Spinal cord (tissue), 10 donors: Measurements from ENCODE around the gene CDC42EP2. TPM values are rescaled to one million over a fixed set of nuclear protein-coding genes. Genes with fewer than 3 reads are reported as not detected.

Source experiments
- DNase-seq, 6 donors: peaks; one replicate each; pipeline versions ENCODE4 v3.0.0 to v3.0.0-alpha.2; 2013 to 2015; ENCODE audit warnings: low spot score in 6 of 6, low read depth in 4 of 6
- H3K27ac ChIP-seq: one replicate; pipeline ENCODE4 v1.5.1; 2013; ENCODE audit warnings: low read depth, low read length, control low read depth
- H3K27me3 ChIP-seq: one replicate; pipeline ENCODE4 v1.6.1; 2013; ENCODE audit warnings: low read length; ENCODE audit not compliant: control insufficient read depth, insufficient read depth
- H3K36me3 ChIP-seq: one replicate; pipeline ENCODE4 v1.6.1; 2013; ENCODE audit warnings: low read length; ENCODE audit not compliant: control insufficient read depth, insufficient read depth
- H3K4me1 ChIP-seq: one replicate; pipeline ENCODE4 v1.6.1; 2013; ENCODE audit warnings: low read length; ENCODE audit not compliant: control insufficient read depth, insufficient read depth
- H3K4me3 ChIP-seq: one replicate; pipeline ENCODE4 v1.5.1; 2013; ENCODE audit warnings: low read depth, low read length, control low read depth
- H3K9me3 ChIP-seq: one replicate; pipeline ENCODE4 v1.6.1; 2013; ENCODE audit warnings: low read length; ENCODE audit not compliant: control insufficient read depth, insufficient read depth
- WGBS: methylation state at CpG from one replicate; pipeline ENCODE4 v1.1.5; 2013; ENCODE audit warnings: missing lambda C conversion rate; ENCODE audit not compliant: insufficient coverage; 5-methylcytosine and 5-hydroxymethylcytosine counted together
- polyA plus RNA-seq, 2 donors: library from polyadenylated mRNA; unstranded; fragments of 120-200 nt; gene quantifications; one replicate each; pipeline ENCODE4 v1.2.1, GENCODE V29; 2013; ENCODE audit not compliant: insufficient read length in 2 of 2
- total RNA-seq, 2 donors: library from RNA; depleted of rRNA in 1 of 2; stranded (reverse); fragments of 120-200 nt in 1 of 2; fragments of >200 nt in 1 of 2; gene quantifications; one replicate each; pipeline versions ENCODE4 v1.2.3 to v1.2.4, GENCODE V29; 2013 to 2014
- donor health status: healthy.

CDC42EP2 gene
- total and polyA plus RNA-seq, 4 donors: 5.7 to 10.0 (median 7.1) TPM

DNA sequence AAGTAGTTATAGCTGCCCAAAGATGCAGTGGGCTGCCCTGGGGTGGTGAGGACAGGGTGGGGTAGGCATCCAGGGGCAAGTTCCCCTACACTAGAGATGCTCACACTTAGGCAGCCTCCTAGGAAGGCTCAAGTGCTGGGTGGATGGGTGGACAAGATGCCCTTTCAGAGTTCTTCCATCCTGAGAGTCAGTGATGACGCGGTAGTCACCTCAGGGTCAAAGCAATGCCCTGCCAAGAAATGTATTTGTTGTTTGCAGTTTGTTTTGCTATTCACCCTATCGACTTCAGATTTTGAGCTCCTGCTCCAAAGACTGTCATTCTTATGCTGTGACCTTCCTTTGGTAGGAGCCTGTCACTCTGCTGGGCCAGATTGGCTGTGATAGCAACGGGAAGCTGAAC lies 34.0 kb upstream of the CDC42EP2 start:
- H3K36me3 ChIP-seq: peaks cover 19% of the 10 kb centered on the region
- no peaks in the 10 kb centered on the region for H3K9me3 ChIP-seq
- 90% methylated on average over 2 of the region's 4 CpGs for WGBS

DNA sequence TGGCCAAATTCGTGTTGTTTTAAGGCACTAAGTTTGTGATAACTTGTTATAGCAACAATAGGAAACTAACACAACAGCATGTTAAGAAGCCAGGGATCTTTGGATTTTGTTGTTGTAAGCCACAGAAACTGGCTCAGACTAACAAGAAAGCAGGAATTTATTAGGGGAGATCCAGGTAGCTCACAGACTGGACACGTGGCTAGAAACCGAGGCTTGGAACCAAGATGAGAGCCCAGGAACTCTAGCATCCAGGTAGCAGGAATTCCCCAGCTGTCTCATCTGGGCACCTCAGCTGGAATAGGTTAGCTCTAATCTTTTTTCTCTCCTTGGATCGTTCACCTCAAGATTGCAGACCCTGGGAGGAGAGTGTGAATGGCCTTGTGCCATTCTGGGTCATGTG lies 28.0 kb upstream of the CDC42EP2 start:
- H3K27ac ChIP-seq: no peak overlapping the region
- no peaks in the 10 kb centered on the region for H3K27me3 ChIP-seq
- no peak overlapping the region for H3K4me3 ChIP-seq
- DNase-seq: no peak
- H3K9me3 ChIP-seq: no peaks in the 10 kb centered on the region
- H3K36me3 ChIP-seq: peaks cover 25% of the 10 kb centered on the region
- H3K4me1 ChIP-seq: peaks cover 5% of the 10 kb centered on the region
- WGBS: 90% methylated on average over 3 of the region's 4 CpGs

More for the DNA sequence above, 34.0 kb upstream of the CDC42EP2 start:
- no peak for DNase-seq
- no peak overlapping the region for H3K4me3 ChIP-seq
- no peak overlapping the region for H3K27ac ChIP-seq
- no peaks in the 10 kb centered on the region for H3K27me3 ChIP-seq
- H3K4me1 ChIP-seq: no peaks in the 10 kb centered on the region

DNA sequence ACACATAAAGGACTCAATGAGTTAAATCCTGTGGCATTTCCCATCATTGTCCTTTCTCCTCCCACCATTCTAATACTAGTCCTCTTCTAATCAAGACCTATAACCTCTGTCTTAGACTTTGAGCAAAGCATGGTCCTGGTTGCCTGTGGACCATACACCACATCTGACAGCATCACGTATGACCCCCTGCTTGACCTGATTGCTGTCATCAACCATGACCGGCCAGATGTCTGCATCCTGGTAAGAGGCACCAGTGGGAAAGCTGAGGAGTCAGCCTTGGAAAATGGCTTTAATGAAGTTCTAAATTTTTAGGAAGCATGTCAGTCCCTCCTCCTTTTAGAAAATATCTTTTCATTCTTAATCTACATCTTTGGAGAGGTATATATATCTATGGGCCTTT lies 27.1 kb upstream of the CDC42EP2 start:
- no peak overlapping the region for H3K27ac ChIP-seq
- H3K9me3 ChIP-seq: no peaks in the 10 kb centered on the region
- no peaks in the 10 kb centered on the region for H3K27me3 ChIP-seq
- peaks cover 10% of the 10 kb centered on the region for H3K4me1 ChIP-seq
- peaks cover 20% of the 10 kb centered on the region for H3K36me3 ChIP-seq
- no peak for DNase-seq
- no CpG with 5 or more reads among the region's 2 CpGs for WGBS
- no peak overlapping the region for H3K4me3 ChIP-seq

DNA sequence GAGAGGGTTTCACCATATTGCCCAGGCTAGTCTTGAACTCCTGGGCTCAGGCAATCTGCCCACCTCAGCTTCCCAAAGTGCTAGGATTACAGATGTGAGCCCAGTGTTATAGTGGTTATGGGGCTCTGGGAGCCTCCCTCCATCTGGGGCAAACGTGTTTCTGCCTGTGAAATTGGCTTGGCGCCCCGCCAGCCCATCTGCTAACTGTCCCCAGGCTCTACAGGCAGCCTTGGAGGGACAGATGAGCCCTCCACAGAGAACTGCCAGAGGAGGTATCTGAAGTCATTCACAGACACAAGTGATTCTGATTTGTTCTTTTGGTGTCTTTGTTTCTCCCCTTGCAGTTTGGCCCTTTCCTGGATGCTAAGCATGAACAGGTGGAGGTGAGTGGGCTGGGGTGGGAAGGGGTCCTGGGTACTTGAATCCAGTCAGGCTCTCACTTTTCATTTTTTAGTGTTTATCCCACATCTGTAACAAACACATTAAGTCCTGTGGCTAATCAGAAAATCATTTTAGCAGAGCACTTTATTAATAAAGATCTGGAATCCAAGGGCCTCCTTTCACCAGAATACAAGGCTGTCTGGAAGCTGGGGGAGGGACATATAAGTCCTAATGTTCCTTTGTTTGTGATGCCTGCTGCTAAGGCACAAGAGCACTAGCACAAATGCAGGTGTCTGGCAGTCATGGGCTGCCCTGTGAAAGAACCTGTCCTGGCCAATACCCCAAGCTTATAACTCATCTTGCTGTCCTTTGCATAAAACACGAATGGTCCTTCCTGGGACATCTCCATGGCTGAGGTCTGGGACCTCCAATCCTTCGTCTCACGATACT lies 25.7 kb upstream of the CDC42EP2 start:
- peaks cover 19% of the 10 kb centered on the region for H3K36me3 ChIP-seq
- peak in 2 of 6 donors; percentile 71 to 90 for DNase-seq
- 74% methylated on average over 6 of the region's 6 CpGs for WGBS
- H3K27me3 ChIP-seq: no peaks in the 10 kb centered on the region
- H3K9me3 ChIP-seq: no peaks in the 10 kb centered on the region
- no peak overlapping the region for H3K4me3 ChIP-seq
- no peak overlapping the region for H3K27ac ChIP-seq
- H3K4me1 ChIP-seq: peaks cover 10% of the 10 kb centered on the region

DNA sequence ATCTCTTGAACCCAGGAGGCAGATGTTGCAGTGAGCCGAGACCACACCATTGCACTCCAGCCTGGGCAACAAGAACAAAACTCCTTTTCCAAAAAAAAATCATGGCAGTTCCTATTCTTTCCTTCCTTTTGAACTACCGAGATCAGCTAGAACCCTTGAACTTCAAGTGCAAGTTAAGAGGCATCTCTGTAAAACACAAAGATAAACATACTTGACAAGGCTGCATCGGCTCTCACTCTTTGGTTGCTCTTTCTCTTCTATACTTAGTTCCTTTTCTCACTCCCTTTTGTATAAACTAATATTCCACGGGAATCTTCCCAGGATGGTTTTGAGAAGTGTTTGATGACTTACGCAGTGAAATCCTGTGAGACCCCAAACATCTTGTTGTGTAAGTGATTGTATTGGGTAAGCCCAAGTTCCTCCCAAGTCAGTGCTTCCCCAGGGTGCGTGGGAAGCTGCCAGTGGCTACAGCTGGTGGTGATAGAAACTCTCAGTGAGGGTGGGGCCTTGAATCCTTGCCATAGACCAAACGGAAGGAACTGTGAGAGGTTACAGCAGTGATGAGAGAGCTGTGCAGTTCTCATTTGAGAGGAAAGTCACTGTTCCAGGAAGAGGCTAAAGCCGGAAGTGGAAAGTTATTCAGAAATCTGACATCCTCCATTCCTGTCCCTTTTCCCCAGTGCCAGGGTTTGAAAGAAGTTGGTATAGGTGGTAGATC lies 24.1 kb upstream of the CDC42EP2 start:
- 60% methylated on average over 4 of the region's 8 CpGs for WGBS
- Histone ChIP-seq H3K27ac (peak overlapping the region; percentile 87), H3K4me1 (peaks cover 10% of the 10 kb centered on the region), H3K36me3 (peaks cover 23% of the 10 kb centered on the region), H3K4me3 (no peak overlapping the region), H3K27me3 (no peaks in the 10 kb centered on the region), H3K9me3 (no peaks in the 10 kb centered on the region)
- peak in 3 of 6 donors; percentile 26 to 88 (median 60) for DNase-seq

DNA sequence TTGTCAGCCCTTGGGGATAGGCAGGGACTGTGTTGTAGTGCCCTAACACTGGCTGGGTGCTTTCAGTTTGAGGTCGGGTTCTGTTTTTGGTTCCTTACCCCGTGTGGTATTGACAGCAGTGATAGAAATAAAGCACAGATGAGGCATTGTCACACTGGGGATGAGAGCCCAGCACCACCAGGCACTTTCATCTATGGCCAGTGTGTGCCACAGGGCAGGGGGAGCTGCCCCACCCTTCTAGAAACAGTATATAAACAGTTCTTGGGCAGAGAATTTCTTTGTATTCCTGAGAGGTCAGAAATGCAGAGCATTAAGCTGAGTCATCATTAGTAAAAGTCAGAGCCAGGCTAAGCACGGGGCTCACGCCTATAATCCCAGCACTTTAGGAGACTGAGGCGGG lies 23.1 kb upstream of the CDC42EP2 start:
- Histone ChIP-seq H3K27me3 (no peaks in the 10 kb centered on the region), H3K9me3 (no peaks in the 10 kb centered on the region), H3K4me3 (peak overlapping the region; percentile 1), H3K4me1 (peaks cover 10% of the 10 kb centered on the region), H3K36me3 (peaks cover 28% of the 10 kb centered on the region), H3K27ac (peak overlapping the region; percentile 87)
- no peak for DNase-seq
- 100% methylated on average over 2 of the region's 5 CpGs for whole genome bisulfite sequencing

DNA sequence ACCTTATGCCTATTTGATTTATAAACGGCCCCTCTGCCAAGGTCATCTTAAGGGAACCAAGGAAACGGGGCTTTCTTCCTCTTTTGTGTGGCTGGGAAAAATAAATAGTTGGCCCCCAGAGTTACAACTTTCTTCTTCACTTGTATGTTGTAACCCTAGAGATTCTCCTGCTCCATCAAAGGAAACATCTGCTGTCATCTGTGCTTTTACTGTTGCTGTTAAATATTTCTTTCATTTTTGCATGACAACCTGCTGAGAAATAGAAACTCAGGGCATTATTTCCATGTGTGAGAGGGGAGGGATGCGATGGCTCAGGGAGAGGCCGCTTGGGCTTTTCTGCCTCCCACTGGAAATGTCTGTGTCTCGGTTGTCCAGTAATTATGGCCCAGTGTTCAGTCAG lies 21.8 kb upstream of the CDC42EP2 start:
- H3K4me3 ChIP-seq: no peak overlapping the region
- H3K27me3 ChIP-seq: no peaks in the 10 kb centered on the region
- peaks cover 32% of the 10 kb centered on the region for H3K36me3 ChIP-seq
- peaks cover 20% of the 10 kb centered on the region for H3K4me1 ChIP-seq
- WGBS: 83% methylated on average over 4 of the region's 5 CpGs
- peak overlapping the region; percentile 87 for H3K27ac ChIP-seq
- no peaks in the 10 kb centered on the region for H3K9me3 ChIP-seq
- DNase-seq: no peak

DNA sequence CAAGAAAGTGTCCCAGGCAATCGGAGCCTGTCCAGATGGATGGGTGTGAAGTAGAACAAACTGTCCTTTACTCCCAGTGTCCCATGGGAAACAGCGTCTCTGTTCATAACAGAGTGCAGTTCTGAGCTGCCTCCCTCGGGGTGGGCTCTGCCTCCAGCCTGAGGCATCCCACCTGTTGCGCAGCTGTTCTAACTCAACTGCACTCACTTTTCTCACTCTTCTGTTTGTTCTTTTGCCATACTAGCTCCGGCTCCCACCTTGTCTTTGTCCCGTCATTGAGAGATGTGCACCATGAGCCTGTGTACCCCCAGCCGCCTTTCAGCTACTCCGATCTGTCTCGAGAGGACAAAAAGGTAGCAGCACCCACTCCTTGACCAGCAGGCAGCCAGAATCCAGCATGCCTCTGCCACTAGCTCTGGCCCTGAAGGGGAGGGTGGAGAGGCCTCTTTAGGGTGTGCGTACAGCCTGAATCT lies 20.7 kb upstream of the CDC42EP2 start:
- 85% methylated on average over 8 of the region's 10 CpGs for WGBS
- Histone ChIP-seq H3K9me3 (no peaks in the 10 kb centered on the region), H3K27ac (no peak overlapping the region), H3K27me3 (no peaks in the 10 kb centered on the region), H3K36me3 (peaks cover 37% of the 10 kb centered on the region), H3K4me1 (peaks cover 31% of the 10 kb centered on the region), H3K4me3 (no peak overlapping the region)
- no peak for DNase-seq

DNA sequence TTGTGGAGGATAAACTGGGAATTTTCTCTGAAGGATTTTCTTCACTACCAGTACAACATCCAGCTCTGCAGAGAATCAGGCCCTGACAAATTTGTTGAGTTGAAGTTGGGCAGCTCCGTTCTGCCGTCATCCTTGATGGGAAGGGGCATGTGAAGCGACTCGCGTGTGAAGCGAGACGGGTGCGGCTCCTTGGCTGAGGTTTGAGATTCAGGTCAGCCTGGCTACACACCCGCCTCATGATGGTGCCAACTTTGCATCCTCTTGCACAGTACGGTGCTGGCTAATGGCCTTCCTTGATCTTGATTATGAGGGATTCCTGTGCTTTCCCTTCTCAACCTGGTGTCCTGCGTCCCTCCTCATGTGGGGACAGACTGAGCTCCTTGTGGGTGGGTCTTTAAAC lies 19.7 kb upstream of the CDC42EP2 start:
- Histone ChIP-seq H3K4me1 (peaks cover 39% of the 10 kb centered on the region), H3K36me3 (peaks cover 34% of the 10 kb centered on the region), H3K27me3 (no peaks in the 10 kb centered on the region), H3K27ac (no peak overlapping the region), H3K4me3 (no peak overlapping the region), H3K9me3 (no peaks in the 10 kb centered on the region)
- WGBS: 96% methylated on average over 11 of the region's 11 CpGs
- DNase-seq: no peak
